ENCODE data around the gene TNNT1.
"Not testable (repeated sequence)": the region's sequence is repeated elsewhere in the genome, so short reads cannot be mapped to it uniquely, and the experiment has no call there.

The TNNT1 gene

GRCh38 chr19:55175117-55175867 is 26.3 kb upstream of the TNNT1 start:
- peak overlapping the region; percentile 98 for H3K27ac ChIP-seq
- ChIA-PET CTCF (interaction anchor here (0.7 to 1.7 kb wide), 4 partner anchors 9 to 34 kb away, joined by 3 to 6 read pairs (median 4); partner anchors contain the start of gene DNAAF3), POLR2A (ENCODE audit: low non-redundant PET) (interaction anchor here (0.5 kb wide), 1 partner anchor 266 kb away, joined by 3 read pairs; no protein-coding TSS in a partner anchor)
- TF ChIP-seq, protein P1, sequence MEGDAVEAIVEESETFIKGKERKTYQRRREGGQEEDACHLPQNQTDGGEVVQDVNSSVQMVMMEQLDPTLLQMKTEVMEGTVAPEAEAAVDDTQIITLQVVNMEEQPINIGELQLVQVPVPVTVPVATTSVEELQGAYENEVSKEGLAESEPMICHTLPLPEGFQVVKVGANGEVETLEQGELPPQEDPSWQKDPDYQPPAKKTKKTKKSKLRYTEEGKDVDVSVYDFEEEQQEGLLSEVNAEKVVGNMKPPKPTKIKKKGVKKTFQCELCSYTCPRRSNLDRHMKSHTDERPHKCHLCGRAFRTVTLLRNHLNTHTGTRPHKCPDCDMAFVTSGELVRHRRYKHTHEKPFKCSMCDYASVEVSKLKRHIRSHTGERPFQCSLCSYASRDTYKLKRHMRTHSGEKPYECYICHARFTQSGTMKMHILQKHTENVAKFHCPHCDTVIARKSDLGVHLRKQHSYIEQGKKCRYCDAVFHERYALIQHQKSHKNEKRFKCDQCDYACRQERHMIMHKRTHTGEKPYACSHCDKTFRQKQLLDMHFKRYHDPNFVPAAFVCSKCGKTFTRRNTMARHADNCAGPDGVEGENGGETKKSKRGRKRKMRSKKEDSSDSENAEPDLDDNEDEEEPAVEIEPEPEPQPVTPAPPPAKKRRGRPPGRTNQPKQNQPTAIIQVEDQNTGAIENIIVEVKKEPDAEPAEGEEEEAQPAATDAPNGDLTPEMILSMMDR (conservative IDR thresholded peaks at IDR 0.05; ENCODE audit: low read depth) = no peak
- no peak for DNase-seq (ENCODE audit: low spot score)

DNA sequence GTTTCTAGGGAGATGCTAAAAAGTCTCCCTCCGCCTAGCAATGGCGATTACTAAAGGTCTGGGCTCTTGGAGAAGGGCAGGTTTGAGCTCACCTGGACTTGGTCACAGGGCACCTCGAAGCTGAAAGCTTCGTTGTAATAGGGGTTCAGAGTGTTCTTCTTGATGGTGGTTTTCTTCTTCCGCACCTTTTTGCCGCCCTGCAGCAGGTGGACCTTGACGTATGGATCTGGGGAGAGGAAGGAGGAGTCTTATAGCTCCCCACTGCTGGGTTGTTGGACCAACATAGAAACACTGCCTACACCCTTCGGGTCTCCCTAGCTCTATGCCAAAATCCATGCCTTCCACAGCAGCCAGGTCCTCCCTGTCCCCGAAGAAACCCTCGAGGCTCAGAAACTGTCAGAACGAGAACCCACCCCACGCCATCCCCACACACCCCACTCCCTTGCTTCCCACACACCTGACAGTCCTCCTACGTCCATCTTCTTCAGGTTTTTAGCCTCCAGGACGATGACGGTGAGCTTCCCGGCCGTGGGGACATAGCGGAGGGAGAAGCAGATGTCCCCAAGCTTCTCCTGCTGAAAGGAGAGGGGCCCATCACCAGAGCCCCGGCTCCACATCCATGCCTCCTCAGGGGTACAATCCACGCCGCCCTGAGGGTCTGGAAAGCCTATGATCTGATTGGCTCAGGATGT is 25.6 kb upstream of the TNNT1 start:
- CTCF ChIA-PET = interaction anchor here (1.0 to 1.7 kb wide), 2 partner anchors 8 to 14 kb away, joined by 3 to 6 read pairs; partner anchors contain the start of gene DNAAF3
- DNase-seq (ENCODE audit: low spot score) = no peak
- TF ChIP-seq, protein P1 (conservative IDR thresholded peaks at IDR 0.05; ENCODE audit: low read depth) = no peak
- peak overlapping the region; percentile 98 for H3K27ac ChIP-seq
- POLR2A ChIA-PET (ENCODE audit: low non-redundant PET) = no interaction called here

- TF ChIP-seq, protein P1 (conservative IDR thresholded peaks at IDR 0.05; ENCODE audit: low read depth) = no peak; the same call in 1 of the 2 replicates
- POLR2A ChIA-PET (ENCODE audit: low non-redundant PET) = no interaction called here
- CTCF ChIA-PET = interaction anchor here (1.0 kb wide), 1 partner anchor 13 kb away, joined by 3 read pairs; no protein-coding TSS in a partner anchor
- peak; percentile 89 for DNase-seq (ENCODE audit: low spot score)
- peak overlapping the region; percentile 98 for H3K27ac ChIP-seq
Measured at GRCh38 chr19:55173714-55174409, 24.9 kb upstream of the TNNT1 start.

- TF ChIP-seq, protein P1 (conservative IDR thresholded peaks at IDR 0.05; ENCODE audit: low read depth) = no peak
- ChIA-PET POLR2A (ENCODE audit: low non-redundant PET) (no interaction called here), CTCF (interaction anchor here (0.5 to 1.0 kb wide), 2 partner anchors 12 to 30 kb away, joined by 3 read pairs; no protein-coding TSS in a partner anchor)
- DNase-seq (ENCODE audit: low spot score) = no peak
- H3K27ac ChIP-seq = peak overlapping the region; percentile 98
Measured at GRCh38 chr19:55173186-55173713, 24.2 kb upstream of the TNNT1 start.

DNA sequence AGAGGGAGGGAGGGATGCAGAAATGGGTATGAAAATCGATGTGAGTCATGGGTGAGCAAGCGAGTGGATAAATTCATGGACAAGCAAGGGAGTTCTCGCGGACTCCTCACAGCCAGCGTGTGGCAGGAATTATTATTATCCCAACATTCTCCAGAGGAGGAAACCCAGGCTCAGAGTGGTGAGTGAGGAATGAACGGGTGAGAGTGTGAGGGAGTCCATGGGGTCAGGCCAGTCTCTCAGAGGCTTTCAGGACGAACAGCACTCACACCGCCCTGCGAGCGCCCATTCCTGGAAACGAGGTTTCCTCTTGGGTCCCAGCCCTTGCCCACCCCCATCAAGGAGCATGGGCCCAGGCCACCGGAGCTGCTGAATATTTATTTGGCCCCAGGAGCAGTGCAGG is 23.7 kb upstream of the TNNT1 start:
- TF ChIP-seq, protein P1 (conservative IDR thresholded peaks at IDR 0.05; ENCODE audit: low read depth) = no peak
- ChIA-PET POLR2A (ENCODE audit: low non-redundant PET) (no interaction called here), CTCF (no interaction called here)
- DNase-seq (ENCODE audit: low spot score) = peak; percentile 44
- H3K27ac ChIP-seq = peak overlapping the region; percentile 98

- DNase-seq (ENCODE audit: low spot score); POLR2A ChIA-PET (ENCODE audit: low non-redundant PET); CTCF ChIA-PET: not testable (repeated sequence)
- peak overlapping the region; percentile 98 for H3K27ac ChIP-seq
Measured at GRCh38 chr19:55172318-55172717, 23.3 kb upstream of the TNNT1 start.

Measured in RWPE1 (cell line).